ENCODE results near the gene AK2.
"Not testable (repeated sequence)": the region's sequence is repeated elsewhere in the genome, so short reads cannot be mapped to it uniquely, and the experiment has no call there.

The AK2 gene

GRCh38 chr1:33050221-33051076 is 13.8 kb upstream of the AK2 start:
- DNase-seq, result peak; percentile 85

- DNase-seq, result no peak
Observed at GRCh38 chr1:33049371-33049770, 12.7 kb upstream of the AK2 start.

- no peak for DNase-seq
Observed at GRCh38 chr1:33048426-33048825, 11.7 kb upstream of the AK2 start.

GRCh38 chr1:33047839-33048305 is 11.2 kb upstream of the AK2 start:
- DNase-seq, result peak; percentile 39

- no peak for DNase-seq
Observed at GRCh38 chr1:33047290-33047689, 10.6 kb upstream of the AK2 start.

GRCh38 chr1:33046234-33046633 is 9.6 kb upstream of the AK2 start:
- DNase-seq, result not testable (repeated sequence)

DNA sequence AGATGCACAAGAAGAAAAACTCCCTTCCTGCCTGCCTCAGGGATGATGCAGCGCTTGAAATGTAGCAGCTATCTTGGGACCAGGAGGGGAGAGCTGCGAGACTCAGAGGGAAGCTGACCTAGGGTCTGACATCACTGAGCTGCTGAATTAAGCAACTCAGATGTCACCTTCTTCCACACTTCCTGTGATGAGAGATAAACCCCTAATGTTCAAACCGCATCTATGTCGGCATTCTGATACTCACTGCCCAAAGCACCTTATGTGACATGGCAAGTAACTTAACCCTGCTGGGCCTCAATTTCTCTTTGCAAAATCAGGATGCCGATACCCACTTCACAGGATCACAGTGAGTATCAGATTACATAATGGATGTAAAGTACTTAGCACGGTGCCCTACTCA is 9.1 kb upstream of the AK2 start:
- DNase-seq, result no peak

DNA sequence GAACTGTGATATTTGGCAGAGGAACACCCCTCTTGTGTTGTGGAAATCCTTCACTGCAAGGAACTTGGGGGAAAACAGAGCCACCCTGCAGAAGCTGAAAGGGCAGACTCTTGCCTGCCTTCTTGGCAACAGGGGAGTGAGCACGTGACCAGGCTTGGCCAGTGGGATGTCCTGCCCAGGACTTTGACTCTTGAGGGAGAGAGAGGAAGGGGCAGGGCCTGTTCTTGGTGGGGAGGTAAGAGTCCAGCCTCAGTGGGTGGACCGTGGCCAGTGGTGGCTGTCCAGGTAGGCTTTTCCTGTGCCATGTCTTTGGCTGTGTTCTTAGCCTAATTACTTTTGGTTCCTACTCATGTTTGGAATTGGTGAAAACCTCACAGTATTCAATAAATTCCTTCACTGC is 8.6 kb upstream of the AK2 start:
- no peak for DNase-seq

DNA sequence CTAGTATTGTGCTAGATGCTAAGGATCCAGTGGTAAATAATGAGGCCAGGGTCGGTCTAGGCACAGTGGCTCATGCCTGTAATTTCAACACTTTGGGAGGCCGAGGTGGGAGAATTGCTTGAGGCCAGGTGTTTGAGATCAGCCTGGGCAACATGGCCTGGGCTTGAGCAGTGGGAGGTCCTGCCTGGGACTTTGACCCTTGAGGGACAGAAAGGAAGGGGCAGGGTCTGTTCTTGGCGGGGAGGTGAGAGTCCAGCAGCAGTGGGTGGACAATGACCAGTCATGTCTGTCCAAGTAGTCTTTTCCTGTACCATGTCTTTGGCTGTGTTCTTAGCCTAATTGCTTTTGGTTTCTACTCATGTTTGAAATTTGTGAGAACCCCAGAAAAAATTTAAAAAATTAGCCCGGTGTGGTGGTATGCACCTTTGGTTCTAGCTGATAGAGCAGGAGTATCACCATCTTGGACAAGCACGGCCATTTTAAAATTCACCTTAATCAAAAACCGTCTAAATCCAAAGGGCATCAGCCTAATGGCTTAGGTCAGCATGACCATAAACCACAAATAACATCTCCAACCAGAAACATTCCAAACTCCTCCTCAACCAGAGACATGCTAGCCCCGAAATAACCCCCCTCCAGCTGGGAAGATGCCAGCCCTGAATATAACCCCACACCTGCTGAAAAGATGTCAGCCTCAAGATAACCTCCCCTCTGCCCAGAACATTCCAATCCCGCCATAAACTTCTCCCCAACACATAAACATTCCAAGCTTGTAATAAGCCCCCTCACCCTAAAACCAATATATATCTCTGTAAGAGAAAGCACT is 6.8 kb upstream of the AK2 start:
- peak; percentile 30 for DNase-seq

DNA sequence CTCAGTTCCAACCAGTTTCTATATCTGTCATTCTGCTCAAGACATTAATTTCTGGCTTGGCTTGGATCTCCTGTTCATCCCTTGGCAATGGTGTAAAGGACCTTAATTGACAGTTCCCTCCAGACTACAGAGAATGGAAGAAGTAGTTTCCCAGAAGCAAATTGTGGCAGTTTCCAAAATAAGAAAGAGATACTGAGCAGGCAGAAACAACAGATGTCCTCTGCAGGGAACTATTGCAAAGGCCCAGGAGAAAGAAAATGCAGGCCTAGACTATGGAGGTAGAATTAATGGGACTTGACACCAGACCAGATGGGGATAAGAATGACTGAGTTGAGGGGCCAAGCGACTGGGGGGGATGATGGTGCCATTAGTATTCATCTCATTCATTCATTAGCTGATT is 6.1 kb upstream of the AK2 start:
- DNase-seq, result no peak

GRCh38 chr1:33041026-33041425 is 4.3 kb upstream of the AK2 start:
- DNase-seq, result no peak

- DNase-seq, result no peak
Observed at GRCh38 chr1:33039840-33040239, 3.2 kb upstream of the AK2 start.

DNA sequence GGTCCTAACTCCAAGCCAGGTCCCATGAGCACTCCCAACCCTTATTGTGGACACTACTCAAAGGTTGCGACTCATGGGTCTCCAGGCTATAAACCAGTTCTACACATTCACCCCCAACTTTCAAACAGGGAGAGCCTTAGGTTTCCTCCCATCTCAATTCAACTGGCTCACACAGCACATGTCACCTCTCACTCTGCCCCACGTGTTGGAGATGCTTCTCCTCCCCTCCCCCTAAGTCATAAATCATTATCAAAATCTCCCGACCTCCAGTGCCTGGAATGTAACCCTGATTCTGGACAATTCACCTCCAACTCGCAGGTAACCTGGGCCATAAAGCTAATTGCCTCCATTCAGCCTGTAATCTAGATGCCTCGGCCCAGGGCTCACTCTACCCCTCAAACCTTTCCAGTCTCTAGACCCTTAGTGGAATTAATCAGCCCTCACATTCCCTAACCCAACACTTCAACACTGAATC is 595 bp downstream of the AK2 start:
- DNase-seq, result no peak

DNA sequence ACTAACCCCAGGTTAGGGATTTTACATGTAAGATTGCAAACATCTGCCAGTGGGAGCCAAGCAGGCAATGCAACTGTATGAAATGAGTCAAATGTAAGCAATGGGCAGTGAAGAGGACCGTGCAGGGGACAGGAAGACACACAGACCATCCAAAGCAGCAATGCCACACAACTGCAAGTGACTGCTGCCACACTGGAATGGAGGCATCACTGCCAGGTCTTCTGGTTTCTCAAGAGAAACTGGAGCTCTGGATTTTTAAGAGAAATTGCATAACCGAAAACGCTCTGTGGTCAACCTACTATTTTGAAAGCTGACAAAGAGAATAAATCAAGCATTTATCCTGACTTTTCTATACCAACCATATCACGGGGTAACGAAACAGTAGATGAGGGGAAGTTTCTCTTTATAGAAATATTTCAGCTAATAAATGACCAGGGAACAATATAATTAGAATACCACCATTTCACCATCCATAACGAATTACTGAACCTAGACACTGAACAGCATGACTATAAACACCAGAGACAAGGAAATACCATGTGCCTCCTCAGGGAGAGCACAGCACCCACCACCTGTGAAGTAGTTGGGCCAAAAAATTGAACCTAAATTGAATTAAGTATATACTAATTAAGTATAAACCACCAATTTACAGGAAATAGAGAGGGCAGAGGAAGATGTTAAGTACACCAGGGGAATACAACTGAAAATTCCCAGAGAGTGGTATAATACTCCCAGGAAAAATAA is 4.4 kb downstream of the AK2 start:
- DNase-seq, result no peak

DNA sequence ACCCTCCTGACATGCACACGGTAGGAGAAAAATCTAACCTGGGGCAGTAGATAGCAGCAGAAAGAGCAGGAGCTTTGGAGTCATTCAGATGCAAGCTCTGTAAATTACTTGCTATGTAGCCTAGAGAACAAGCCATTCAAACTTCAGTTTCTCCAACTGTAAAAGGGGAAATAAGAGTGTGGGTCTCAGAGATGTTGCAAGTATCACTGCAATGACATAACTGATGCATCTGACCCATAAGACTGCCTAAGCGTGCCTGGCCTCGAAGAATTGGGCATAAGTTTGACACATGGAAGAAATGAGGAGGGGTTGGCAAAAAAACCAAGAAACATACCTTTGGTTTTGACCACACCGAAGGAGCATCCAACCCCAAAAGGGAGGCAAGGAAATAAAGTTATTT is 5.2 kb downstream of the AK2 start:
- no peak for DNase-seq

DNA sequence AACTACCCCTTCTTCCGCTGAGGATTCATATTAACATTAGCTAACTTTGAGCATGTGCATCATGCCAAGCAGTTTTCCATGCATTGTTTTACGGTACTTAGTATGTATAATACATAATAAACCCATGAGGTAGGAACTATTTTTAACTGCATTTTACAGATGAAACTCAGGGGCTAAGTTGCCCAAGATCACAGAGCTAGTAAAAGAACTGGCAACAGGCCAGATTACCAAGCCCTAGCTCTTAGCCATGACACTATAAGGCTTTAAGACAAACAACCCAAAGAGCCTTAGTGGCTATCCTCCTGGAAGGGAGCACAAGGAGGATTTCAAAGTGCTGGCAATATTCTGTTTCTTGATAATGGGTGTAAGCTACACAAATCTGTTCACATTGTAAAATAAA is 6.1 kb downstream of the AK2 start:
- DNase-seq, result no peak

DNA sequence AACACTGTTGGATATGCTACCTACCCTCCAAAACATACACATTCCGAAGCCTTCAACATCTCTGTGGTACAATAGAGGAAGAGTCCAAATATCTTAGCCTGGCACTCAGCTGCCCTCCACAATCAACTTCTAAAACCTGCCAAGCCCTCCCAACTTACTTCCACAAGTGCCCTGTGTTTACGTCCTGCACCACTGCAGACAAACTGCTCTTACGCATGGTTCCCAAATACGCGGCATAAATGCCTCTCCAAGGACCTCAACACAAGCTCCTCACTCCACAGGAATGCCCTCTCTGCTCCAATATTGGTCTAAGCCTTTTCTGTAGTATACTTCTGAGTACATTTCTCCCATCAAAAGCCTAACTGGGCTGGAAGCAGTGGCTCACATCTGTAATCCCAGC is 6.8 kb downstream of the AK2 start:
- no peak for DNase-seq

GRCh38 chr1:33029209-33029608 is 7.5 kb downstream of the AK2 start:
- DNase-seq, result no peak

GRCh38 chr1:33025761-33026160 is 10.9 kb downstream of the AK2 start:
- no peak for DNase-seq

- no peak for DNase-seq
Observed at GRCh38 chr1:33025180-33025569, 11.5 kb downstream of the AK2 start.

- not testable (repeated sequence) for DNase-seq
Observed at GRCh38 chr1:33024430-33025179, 12.1 kb downstream of the AK2 start.

- DNase-seq, result no peak
Observed at GRCh38 chr1:33022650-33023200, 14.0 kb downstream of the AK2 start.

Measured in fibroblast of upper back skin (primary cell).